DMS53 treated with DMSO at 0.1 percent for 48 hours (cell line): ENCODE results near the gene CBLB.

Source experiments
- DNase-seq: peaks from one replicate; lab custom pipeline; 2025; ENCODE audit not compliant: unreplicated experiment; lab: John Stamatoyannopoulos, UW

CBLB gene

GRCh38 chr3:105868742-105869530 lies at the start of gene CBLB:
CBLB (minus strand) TSS chr3:105869012; CDS start chr3:105867577, 1,435 bp downstream.
- peak; percentile 80 for DNase-seq

GRCh38 chr3:105916767-105917166 lies 48.0 kb upstream of the CBLB start:
- no peak for DNase-seq

- DNase-seq: no peak
These were observed 46.7 kb upstream of the CBLB start for GRCh38 chr3:105915524-105915923.

GRCh38 chr3:105913616-105914015 lies 44.8 kb upstream of the CBLB start:
- no peak for DNase-seq

GRCh38 chr3:105912891-105913290 lies 44.1 kb upstream of the CBLB start:
- DNase-seq: no peak

GRCh38 chr3:105911496-105911895 lies 42.7 kb upstream of the CBLB start:
- DNase-seq: no peak

GRCh38 chr3:105907777-105908176 lies 39.0 kb upstream of the CBLB start:
- no peak for DNase-seq

- DNase-seq: peak; percentile 49
These were observed 38.0 kb upstream of the CBLB start for GRCh38 chr3:105906836-105907235.

GRCh38 chr3:105906345-105906744 lies 37.5 kb upstream of the CBLB start:
- no peak for DNase-seq

- DNase-seq: no peak
These were observed 36.5 kb upstream of the CBLB start for GRCh38 chr3:105905328-105905727.

- DNase-seq: peak; percentile 11
These were observed 36.0 kb upstream of the CBLB start for GRCh38 chr3:105904678-105905284.

- no peak for DNase-seq
These were observed 35.4 kb upstream of the CBLB start for GRCh38 chr3:105904251-105904650.

GRCh38 chr3:105899516-105899915 lies 30.7 kb upstream of the CBLB start:
- DNase-seq: no peak

GRCh38 chr3:105891101-105891500 lies 22.3 kb upstream of the CBLB start:
- DNase-seq: no peak

GRCh38 chr3:105888621-105889579 lies 20.1 kb upstream of the CBLB start:
- DNase-seq: no peak

- DNase-seq: no peak
These were observed 16.4 kb upstream of the CBLB start for GRCh38 chr3:105885256-105885655.

GRCh38 chr3:105883798-105884377 lies 15.1 kb upstream of the CBLB start:
- DNase-seq: no peak

- DNase-seq: no peak
These were observed 12.0 kb upstream of the CBLB start for GRCh38 chr3:105880681-105881290.

- no peak for DNase-seq
These were observed 9.2 kb upstream of the CBLB start for GRCh38 chr3:105878061-105878460.

- DNase-seq: no peak
These were observed 8.6 kb upstream of the CBLB start for GRCh38 chr3:105877336-105877910.
